HG02852 (cell line): ENCODE measurements around the gene RSRC1.

Source experiments
- ATAC-seq: cut with Tn5 transposase; IDR thresholded peaks from one replicate; pipeline ENCODE4 v1.9.1; 2021; ENCODE audit warnings: mild to moderate bottlenecking, moderate library complexity; ENCODE audit not compliant: unreplicated experiment

The RSRC1 gene

DNA sequence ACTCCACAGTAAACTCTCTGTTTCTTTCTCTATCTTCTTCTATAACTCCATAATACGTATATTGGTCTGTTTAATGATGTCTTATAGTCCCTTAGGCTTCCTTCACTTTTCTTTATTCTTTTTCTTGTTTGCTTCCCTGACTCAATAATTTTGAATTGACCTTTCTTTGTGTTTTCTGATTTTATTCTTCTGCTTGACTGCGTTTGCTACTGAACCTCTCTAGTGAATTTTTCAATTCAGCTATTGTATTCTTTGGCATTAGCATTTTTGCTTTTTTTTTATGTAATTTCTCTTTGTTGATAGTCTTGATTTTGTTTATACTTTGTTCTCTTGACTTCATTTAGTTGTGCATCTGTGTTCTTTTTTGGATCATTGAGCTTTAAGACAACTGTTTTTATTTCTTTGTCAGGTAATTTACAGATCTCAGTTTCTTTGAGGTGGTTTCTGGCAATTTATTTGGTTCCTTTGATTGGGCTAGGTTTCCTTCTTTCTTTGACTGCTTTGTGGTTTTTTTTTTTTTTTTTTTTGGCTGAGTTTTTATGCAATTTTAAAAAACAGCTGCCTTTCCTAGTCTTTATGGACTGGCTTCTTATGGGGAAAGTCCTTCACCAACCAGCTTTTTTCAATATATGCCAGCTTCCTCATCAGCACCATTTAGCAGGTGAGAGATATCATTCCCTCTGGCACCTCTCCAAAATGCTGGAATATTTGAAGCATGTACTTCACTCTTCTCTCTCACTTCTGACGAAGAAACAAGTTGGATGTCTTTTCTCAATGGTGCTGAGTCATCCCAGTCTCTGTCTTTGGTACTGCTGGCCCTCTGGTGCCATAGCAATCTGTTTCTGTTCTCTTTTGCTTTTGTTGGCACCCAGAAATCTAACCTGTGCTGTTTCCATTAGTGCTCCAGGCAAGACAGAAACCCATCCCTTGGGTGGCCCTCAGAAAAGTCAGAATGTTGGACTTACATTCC is 17.6 kb downstream of the RSRC1 start:
- ATAC-seq: no peak

DNA sequence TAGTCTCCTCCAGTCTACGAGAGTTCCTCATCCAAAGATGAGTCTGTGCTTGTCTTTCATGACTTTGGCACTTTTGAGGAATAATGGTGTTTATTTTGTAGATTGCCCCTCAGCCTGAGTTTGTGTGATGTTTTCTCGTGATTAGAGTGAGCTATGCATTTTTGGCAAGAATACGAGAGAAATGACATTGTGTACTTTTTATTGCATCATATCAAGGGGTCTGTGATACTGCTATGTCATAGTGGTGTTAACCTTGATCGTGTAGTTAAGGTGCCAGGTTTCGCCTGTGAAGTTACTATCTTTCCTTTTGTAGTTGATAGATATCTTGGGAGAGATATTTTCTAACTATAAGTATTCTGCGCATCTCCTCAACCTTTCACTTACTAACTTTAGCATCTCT is 18.9 kb downstream of the RSRC1 start:
- no peak for ATAC-seq

DNA sequence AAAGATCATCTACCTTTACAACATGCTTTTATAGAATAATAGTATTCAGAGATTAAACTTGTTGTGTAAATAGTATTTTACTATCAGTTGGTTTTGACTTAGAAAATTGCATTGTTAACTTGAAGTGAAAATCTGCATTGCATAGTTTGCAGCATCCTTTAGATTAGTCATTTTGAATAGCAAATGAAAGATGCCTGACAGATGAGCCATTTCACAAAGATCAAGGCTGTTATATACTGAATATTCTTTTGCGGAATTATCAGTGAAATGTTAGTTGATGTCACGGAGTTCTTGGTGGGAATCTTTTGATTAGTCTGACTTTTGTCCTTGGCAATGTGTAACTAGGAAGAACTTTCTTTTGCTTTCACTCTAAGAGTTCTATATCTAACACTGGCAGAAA is 24.5 kb downstream of the RSRC1 start:
- ATAC-seq: no peak

DNA sequence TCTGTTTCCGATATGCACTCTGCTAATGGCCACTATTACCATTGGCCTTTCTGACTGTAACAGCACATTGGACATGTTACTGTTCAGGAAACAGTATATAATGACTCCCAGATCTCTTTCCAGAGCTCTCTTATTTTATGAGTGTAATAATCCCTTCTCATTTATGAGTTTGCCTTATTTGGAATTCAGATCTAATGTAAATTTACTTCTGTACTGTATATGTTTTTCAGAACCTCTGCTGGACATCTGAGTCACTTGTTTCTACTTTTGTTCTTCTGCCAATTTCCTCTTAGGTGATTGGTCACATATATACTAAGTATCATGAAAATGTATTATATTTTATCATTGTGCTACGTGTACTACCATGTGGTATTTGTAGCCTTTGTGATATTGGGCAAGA is 30.5 kb downstream of the RSRC1 start:
- ATAC-seq: no peak

DNA sequence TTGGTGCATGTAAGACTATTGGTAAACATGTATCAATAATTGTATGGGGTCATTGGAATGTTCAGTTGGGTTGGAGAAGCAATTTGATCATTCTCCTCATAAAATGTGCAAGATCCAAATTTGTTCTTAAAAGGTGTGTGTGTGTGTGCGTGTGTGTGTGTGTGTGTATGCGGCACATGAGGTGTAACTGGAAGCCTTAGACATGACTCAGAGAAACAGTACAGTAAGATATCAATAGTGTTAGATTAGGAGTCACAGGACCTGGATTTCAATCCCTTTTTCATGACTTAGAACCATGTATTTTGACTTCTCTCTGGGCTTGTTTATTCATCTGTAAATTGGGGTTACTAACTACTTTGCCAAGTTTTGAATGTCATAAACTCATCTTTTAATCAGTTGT is 38.3 kb downstream of the RSRC1 start:
- no peak for ATAC-seq

DNA sequence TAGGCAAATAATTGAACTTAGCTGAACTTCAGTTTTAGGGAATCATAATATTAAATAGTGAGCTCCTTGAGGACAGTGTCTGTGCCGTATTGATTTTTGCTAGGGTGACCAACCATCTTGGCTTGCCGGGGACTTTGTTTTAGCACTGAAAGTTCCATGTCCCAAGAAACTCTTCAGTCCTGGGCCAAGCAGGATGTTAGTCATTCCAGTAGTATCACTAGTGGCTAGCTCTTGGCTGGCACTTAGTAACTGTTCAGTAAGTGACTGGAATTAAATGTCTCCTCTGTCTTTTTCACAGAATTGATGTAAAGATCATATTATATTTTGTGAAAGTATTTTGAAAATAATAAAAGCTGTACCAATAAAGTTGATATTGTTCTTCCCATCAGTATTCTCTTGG is 42.3 kb downstream of the RSRC1 start:
- no peak for ATAC-seq

DNA sequence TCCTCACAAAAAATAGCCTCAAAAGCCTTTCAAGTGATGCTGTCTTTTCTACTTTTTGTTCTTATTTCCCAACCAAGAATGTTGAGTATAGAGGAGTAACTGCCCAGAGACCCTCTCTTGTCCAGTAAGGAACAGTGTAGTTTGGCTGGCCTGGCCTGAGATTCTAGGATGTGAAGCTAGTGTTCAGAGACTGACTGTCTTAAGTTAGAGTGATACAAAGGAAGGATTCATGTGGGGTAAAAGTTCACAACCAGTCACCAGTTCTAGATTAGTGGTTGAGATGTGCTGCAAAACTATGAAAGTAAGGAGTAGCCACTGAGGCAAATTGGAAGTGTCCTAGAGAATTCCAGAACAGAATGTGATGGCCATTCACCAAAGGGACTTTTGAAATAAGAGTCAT is 49.1 kb downstream of the RSRC1 start:
- ATAC-seq: no peak

DNA sequence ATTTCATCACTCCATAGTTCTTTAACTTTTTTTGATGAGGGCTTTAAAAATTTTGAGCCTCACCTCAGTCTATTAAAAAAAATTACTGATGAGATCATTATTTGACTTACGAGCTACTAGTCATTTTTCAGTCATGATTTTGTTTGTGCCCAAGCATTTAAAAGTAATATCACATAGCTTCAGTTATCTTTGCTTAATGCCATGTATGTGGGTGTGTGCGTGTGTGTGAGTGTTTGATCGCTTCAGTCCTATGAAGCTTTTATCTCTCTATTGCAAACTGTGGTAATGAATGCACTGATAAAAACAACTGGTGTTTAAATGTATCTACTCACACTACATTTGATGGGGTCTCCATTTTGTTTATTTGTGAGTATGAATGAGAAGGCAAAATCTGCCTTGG is 49.8 kb downstream of the RSRC1 start:
- ATAC-seq: no peak

DNA sequence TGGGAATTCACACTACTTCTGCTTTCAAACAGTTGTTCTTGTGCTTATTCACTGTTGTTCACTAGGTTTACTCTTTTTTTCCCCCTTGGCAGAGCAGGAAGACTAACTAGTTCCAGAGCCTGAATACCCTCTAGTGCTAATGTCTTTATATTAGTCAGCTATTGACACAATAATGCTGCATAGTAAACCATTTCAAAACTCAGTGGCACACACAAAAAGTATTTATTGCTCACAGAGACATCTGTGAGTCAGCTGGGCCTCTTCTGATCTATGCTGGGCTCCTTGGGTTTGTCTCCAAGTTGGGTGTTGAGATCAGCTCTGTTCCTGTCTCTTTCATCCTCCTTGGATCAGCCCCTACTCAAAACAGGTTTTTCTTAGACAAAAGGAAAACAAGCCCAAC is 51.1 kb downstream of the RSRC1 start:
- no peak for ATAC-seq

DNA sequence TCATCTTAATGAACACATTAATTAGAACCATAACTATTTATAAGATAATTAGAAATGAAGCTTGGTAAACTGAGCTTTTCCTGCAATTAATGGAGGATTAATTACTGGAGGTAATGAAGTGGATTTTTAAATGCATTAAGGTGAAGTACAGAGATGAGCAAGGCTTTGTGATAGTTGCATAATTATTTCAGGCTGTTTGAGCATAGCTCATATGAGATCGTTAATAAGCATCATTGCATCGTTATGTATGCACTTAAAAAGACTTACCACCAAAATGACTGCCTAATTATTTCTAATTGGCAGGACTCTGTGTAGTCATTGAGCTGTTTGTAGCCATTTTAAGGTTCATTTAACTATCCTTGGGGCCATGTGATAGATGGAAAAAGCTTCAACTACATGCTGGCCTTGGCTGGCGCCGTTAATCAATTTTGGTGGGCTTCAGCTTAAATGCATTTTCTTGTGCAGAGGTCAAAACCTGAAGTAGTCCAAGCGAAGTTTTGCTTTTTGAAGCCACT is 55.3 kb downstream of the RSRC1 start:
- no peak for ATAC-seq

DNA sequence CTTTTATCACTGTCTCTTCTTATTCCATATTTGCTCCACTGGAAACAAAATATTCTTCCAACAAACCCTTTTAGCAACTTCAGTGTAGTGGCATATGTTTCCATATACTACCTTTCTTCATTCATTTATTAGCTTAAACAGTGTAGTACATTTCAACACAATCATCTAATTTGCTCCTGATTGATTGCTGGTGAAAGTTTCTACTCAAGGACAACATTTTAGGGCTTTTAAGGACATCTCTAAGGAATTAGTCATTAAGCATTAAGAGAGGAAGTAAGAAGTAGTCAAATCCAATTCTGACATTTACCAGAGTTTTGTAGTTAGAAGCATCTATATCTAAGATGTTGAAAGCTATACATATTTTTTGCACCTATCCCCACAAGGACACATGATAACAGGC is 55.8 kb downstream of the RSRC1 start:
- ATAC-seq: no peak

DNA sequence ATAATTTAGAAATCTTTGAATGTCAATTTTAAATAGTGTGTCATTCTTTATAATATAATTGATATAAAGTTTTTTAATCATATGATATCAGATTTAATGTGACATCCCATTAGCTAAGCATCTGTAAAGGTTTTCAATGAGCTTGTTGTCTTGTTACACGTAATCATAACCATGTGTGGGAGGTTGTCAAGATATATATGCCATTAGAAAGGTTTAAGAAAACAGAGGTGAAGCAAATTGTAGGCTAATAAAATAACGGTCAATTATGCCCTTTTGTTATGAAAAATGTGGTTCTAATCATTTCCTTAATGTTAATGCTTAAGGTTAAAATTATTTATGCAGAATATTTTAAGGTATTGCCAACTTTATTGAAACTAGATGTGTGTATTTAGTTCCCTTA is 56.3 kb downstream of the RSRC1 start:
- no peak for ATAC-seq

DNA sequence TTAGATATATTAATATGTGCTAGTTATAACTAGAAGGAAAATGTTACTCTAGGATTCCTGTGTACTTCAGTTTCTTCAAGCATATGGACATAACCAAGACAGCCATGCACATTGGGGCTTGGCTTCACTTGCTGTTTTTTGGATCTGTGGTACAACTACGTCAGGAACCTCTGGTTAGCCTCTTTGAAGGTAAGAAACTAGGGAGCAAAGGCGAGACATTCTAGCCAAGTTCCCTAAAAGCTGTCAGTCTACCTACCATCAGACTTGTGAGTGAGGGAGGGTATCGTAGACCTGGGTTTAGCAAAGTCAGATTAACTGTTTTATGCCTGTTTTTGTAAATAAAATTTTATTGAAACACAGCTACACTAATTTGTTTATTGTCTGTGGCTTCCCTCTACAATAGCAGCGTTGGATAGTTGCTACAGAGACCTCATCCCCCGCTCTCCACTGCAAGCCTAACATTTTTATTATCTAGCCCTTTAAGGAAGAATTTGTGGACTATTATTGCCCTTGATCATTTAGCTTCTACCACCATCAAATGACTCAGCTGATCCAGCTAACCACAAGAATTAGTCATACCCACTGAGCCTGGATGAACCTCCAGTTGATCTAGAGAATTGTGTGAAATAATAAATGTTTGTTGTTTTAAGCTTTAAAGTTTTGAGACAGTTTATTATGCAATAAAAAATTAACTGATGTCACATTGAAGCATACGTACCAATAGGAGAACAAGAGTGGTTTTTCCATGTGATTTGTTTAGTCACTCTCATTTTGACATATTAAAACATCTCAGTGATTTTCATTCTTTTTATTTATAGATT is 58.1 kb downstream of the RSRC1 start:
- no peak for ATAC-seq

DNA sequence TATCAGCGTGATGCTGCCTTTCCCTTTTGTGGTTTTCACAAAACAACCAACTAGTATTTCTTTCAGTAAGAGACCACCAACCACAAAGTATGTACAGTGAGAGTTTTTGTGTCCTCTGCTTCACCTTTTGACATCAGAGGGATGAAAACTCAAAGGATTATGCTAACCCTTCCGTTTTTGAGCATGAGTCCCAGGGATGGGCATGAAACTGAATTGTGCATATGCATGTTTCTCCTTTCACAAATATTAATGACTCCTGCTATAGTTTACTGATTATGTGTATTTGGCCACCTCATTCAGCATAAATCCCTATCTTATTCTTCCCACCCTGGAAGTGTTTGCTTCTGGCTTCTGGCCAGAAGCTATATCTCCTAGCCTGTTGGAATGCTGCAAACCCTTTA is 59.2 kb downstream of the RSRC1 start:
- ATAC-seq: no peak

DNA sequence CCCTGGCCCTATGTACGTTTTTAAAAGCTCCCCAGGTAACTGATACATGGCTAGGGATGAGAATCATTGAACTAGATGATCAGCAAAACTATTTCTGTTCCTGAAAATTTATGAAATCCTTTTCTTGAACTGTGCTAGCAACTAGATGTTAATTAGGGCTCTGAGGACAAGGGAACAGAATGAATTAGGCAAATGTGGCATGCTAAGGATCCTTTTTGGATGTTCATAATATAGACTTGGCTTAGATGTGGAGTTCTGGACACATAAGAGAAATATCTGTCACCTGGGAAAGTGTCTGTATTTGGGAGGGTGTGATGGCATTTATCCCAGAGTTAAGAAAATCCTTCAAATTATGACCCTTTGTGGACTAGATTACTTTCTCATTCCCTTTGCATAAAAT is 71.2 kb downstream of the RSRC1 start:
- no peak for ATAC-seq

DNA sequence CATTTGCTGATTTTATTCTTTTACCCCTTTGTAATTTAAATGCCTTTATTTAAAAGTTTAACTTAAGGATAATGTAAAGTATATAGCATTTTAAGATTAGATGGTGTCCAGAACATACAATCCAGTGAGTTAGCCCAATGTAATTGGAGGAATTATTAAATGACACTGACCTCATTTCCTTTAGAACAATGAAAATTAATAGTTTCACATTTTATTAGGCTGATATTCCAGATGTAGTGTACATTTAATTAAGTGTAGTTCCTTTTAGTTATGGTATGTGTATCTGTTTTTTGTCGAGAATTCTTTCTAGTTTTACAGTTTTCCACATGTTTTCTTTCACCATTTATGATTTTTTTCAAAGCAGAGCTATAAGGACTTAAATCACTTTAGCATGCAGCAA is 75.8 kb downstream of the RSRC1 start:
- no peak for ATAC-seq

DNA sequence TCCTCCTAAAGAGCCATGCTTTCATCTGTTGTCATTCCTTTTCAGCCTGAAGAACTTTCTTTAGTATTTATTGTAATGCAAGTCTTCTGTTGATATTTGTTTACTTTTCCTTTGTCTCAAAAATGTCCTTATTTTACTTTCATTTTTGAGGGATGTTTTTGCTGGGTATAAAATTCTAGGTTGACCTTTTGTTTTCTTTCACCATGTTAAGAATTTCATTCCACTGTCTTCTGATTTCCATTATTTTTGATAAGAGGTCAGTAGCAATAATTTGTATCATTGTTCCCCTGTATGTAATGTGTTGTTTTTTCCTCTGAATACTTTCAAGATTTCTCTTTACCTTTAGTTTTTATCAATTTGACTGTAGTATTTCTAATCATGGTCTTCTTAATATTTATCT is 91.1 kb downstream of the RSRC1 start:
- no peak for ATAC-seq

DNA sequence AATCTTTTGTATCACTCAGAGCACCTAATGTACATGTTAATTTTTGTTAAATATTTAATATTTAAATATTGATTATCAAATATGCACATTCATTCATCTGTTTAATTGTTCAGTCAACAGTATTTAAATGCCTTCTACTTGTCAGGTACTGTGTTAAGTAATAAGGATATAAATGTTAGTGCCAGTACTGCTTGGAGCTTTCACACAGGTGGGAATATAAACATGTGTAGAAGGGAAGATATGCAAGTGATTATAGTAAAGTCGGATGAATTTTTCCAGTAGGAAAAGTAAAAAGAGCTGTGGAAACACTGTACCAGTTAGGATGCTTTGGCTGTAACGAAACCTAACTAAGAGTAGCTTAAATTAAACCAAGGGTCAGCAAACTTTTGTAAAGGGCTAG is 95.4 kb downstream of the RSRC1 start:
- no peak for ATAC-seq

DNA sequence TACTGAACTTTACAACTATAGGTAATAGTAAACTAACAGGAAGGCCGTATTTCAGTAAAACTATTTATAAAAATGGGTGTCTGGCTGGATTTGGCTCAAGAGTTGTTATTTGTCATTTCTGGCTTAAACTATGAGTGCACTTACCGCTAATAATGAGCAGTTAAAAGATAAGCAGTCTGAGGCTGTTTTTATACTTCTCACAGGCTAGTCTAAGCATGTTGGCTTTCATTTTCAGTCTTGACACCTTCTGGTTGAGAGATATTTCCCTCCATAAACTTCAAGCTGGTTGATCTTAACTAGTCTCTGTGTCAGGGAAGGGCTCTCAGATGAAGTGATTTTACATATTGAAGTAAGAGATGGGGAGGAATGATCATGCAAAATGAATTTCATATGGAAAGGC is 96.1 kb downstream of the RSRC1 start:
- ATAC-seq: peak; percentile 88

DNA sequence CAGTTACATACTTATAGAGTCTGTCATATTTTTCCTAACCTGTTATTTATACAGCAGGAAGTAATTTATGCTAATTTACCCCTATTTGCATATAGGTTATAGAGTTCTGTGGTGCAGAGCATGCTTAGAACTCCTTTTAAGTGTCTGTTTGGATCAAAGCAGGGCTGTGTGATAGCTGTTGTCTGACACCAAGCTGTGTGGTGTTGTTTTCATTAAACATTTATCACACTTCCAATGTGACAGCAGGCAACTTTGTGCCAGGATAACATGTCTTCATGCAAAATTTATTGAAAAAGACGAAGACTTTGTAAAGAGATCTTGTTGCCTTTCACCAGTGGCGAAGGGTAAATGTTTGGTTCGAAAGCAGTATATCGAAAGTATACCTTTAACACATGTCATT is 100.2 kb downstream of the RSRC1 start:
- no peak for ATAC-seq

DNA sequence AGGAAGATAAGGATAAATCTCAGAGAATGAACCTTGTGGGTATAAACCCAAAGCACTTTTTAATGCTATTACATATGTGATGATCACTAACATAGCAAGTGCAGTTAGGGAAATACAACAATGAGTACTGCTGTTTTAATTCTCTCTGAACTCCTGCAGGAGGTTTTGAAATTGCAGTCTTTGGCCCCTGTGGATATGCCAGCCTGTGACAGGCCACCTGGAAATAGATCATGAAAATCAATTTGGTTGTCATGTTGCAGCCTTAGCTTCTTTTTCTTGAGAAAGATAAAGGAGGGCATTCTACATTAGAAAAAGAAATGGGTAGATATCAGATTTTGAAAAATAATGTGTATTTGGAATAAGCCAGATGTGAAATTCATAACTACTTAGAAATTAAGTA is 103.6 kb downstream of the RSRC1 start:
- no peak for ATAC-seq

DNA sequence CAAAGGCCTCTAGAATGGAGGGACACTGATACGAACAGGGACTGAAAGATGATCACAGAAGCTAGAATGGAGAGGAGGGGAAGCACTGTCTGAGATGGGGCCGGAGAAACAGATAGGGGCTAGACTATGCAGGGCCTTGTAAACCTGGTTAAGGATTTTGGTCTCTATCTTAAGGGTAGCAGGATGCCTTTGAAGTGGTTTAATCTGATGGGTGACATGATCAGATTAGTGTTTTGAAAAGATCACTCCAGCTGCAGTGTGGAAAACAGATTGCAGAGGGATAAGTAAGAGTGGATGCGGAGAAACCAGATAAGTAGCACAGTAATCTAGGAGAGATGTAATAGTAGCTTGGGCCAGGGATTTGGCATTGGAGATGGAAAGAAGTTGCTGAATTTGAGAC is 108.1 kb downstream of the RSRC1 start:
- ATAC-seq: no peak
